Measurements from ENCODE around the gene CD69.

DNA sequence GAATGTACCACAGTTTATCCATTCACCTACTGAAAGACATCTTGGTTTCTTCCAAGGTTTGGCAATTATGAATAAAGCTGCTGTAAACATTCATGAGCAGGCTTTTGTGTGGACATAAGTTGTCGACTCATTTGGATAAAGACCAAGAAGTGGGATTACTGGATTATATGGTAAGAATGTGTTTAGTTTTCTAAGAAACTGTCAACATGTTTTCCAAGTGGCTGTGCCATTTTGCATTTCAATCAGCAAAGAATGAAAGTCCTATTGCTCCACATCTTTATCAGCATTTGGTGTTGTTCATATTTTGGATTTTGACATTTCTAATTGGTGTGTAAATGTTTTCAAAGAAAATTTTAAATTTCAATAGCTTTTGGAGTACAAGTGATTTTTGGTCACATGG is 39.3 kb upstream of the CD69 start:
- no peak for TF ChIP-seq CTCF (IDR thresholded peaks at IDR 0.05)
- no peak for TF ChIP-seq POLR2A (IDR thresholded peaks at IDR 0.05)
- TF ChIP-seq EP300 (IDR thresholded peaks at IDR 0.05), result no peak
- no peak for TF ChIP-seq POLR2AphosphoS5 (IDR thresholded peaks at IDR 0.05)

Data from gastroesophageal sphincter (tissue), 3 donors.